ENCODE results near the gene CYFIP2. TPM values are rescaled to one million over a fixed set of nuclear protein-coding genes. Genes with fewer than 3 reads are reported as not detected.

CYFIP2 gene
- total RNA-seq, 4 donors from 2014 or later = 46.5 to 155 (median 57.2) TPM

- Histone ChIP-seq H3K36me3 (no peaks in the 10 kb centered on the region), H3K9me3 (no peaks in the 10 kb centered on the region), H3K27me3 (no peaks in the 10 kb centered on the region), H3K27ac (no peak overlapping the region), H3K4me1 (no peaks in the 10 kb centered on the region), H3K4me3 (no peak overlapping the region)
- no peak for TF ChIP-seq CTCF (IDR thresholded peaks at IDR 0.05)
- no peak for TF ChIP-seq POLR2A (IDR thresholded peaks at IDR 0.05)
- DNase-seq = no peak
These were observed 78.2 kb downstream of the CYFIP2 start for GRCh38 chr5:157343842-157344790.

- no peak for DNase-seq
- Histone ChIP-seq H3K4me3 (no peak overlapping the region), H3K27ac (no peak overlapping the region), H3K27me3 (no peaks in the 10 kb centered on the region), H3K9me3 (no peaks in the 10 kb centered on the region), H3K36me3 (no peaks in the 10 kb centered on the region), H3K4me1 (no peaks in the 10 kb centered on the region)
- TF ChIP-seq POLR2A (IDR thresholded peaks at IDR 0.05) (no peak), CTCF (IDR thresholded peaks at IDR 0.05) (no peak)
These were observed 79.1 kb downstream of the CYFIP2 start for GRCh38 chr5:157345067-157345466.

- Histone ChIP-seq H3K4me3 (no peak overlapping the region), H3K27me3 (no peaks in the 10 kb centered on the region), H3K36me3 (no peaks in the 10 kb centered on the region), H3K4me1 (no peaks in the 10 kb centered on the region), H3K27ac (no peak overlapping the region), H3K9me3 (no peaks in the 10 kb centered on the region)
- TF ChIP-seq POLR2A (IDR thresholded peaks at IDR 0.05) (no peak), CTCF (IDR thresholded peaks at IDR 0.05) (no peak)
- no peak for DNase-seq
These were observed 79.6 kb downstream of the CYFIP2 start for GRCh38 chr5:157345485-157345884.

- Histone ChIP-seq H3K27ac (no peak overlapping the region), H3K4me1 (no peaks in the 10 kb centered on the region), H3K36me3 (no peaks in the 10 kb centered on the region), H3K4me3 (no peak overlapping the region), H3K27me3 (no peaks in the 10 kb centered on the region), H3K9me3 (no peaks in the 10 kb centered on the region)
- peak in 1 of 3 donors; percentile 67 for DNase-seq
- no peak for TF ChIP-seq CTCF (IDR thresholded peaks at IDR 0.05)
- no peak for TF ChIP-seq POLR2A (IDR thresholded peaks at IDR 0.05)
These were observed 81.6 kb downstream of the CYFIP2 start for GRCh38 chr5:157347301-157348048.

GRCh38 chr5:157348049-157348400 is 82.1 kb downstream of the CYFIP2 start:
- no peak for DNase-seq
- no peaks in the 10 kb centered on the region for H3K9me3 ChIP-seq
- no peaks in the 10 kb centered on the region for H3K4me1 ChIP-seq
- TF ChIP-seq CTCF (IDR thresholded peaks at IDR 0.05) = peak in 1 of 6 experiments; percentile 10
- no peak for TF ChIP-seq POLR2A (IDR thresholded peaks at IDR 0.05)
- H3K4me3 ChIP-seq = no peak overlapping the region
- no peaks in the 10 kb centered on the region for H3K36me3 ChIP-seq
- no peak overlapping the region for H3K27ac ChIP-seq
- H3K27me3 ChIP-seq = no peaks in the 10 kb centered on the region

Measured in Peyer's patch (tissue), 4 donors.